Urothelium cell line (cell line): Measurements from ENCODE around the gene SPDYE18.
"Not testable (repeated sequence)": the region's sequence is repeated elsewhere in the genome, so short reads cannot be mapped to it uniquely, and the experiment has no call there.

Experiments
- DNase-seq: peaks from one replicate; pipeline ENCODE4 v3.0.0; 2011; ENCODE audit warnings: low spot score, mixed read lengths
- FAIRE-seq: peaks from 2 replicates; lab custom pipeline; 2011; peaks lifted over from hg19 to GRCh38; lab: Jason Lieb, UNC

Gene SPDYE18

DNA sequence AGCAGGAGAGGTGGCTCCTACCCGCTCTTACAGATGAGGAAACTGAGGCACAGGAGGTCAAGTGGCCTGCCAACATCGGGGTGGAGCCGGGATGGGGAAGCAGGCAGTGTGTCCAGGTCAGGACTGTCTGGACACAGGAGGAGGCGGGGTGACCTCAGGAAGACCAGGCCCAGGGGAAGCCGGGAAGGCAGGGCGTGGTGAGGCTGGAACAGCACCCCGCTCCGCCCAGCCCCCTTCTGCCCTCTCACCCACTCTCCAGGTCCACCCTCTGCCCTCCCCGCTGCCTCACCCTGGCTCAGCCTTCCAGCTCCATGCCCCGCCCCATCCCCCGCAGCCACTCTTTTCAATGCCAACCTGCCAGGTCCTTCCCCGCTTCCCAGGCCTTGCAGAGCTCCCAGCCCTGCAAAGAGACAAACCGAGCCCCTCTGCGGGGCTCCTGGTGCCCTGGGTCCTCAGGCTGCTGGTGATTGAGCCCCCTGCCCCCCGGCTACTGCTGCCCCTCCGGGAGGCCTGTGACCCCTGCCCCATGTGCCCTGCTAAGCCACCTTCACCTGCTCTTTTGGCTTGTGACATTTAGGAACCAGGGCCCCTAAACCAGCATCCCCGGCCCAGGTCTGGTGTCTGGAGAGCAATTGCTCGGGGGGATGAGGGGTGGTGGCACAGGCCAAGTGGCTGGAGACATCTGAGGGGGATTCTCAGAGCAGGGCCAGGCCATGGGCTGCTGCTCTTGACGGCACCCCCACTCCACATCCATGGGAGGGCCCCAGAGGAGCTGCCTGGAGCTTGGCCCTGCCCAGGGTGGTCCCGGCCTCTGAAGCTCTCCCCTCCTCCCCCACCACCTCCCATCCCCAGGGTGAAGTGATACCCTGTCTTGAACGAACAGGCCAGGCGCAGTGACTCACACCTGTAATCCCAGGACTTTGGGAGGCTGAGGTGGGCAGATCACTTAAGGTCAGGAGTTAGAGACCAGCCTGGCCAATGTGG lies 55.9 kb downstream of the SPDYE18 start:
- not testable (repeated sequence) for FAIRE-seq
- DNase-seq = peak; percentile 1

- not testable (repeated sequence) for FAIRE-seq, DNase-seq
These were observed 56.8 kb downstream of the SPDYE18 start for GRCh38 chr7:77005461-77006057.

DNA sequence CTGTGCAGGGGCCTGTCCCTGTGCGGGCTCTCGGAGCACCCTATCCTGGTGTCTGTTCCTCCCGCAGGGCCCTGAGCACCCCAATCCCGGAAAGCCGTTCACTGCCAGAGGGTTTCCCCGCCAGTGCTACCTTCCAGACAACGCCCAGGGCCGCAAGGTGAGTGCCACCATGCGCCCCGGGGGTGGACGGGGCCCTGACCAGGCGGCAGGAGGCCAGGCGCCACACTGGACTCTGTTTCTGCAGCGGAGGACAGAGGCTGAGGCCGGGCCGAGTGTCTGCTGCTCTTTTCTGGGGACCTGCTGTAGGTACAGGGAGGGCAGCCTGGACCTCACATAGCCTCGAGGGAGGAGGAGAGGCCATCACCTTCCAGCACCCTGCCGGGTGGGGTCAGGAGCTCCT lies 58.2 kb downstream of the SPDYE18 start:
- not testable (repeated sequence) for FAIRE-seq, DNase-seq

DNA sequence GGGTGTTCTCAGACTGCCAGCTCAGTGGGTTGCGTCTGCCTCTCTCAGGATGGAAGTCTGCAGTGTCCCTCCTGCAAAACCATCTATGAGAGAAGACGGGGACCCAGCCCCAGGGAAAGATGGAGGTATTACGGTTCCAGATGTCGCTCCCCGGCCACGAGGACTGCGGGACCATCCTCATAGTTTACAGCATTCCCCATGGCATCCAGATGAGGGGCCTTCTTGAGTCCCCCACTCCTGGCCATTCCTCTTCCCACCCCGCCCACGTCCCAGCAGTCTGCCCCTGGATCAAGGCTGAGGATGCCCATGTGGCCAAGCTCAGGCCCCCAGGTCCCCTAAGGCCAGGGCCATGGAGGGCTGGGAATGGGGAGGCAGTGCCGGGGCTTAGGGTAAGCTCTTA lies 59.1 kb downstream of the SPDYE18 start:
- DNase-seq, FAIRE-seq: not testable (repeated sequence)

DNA sequence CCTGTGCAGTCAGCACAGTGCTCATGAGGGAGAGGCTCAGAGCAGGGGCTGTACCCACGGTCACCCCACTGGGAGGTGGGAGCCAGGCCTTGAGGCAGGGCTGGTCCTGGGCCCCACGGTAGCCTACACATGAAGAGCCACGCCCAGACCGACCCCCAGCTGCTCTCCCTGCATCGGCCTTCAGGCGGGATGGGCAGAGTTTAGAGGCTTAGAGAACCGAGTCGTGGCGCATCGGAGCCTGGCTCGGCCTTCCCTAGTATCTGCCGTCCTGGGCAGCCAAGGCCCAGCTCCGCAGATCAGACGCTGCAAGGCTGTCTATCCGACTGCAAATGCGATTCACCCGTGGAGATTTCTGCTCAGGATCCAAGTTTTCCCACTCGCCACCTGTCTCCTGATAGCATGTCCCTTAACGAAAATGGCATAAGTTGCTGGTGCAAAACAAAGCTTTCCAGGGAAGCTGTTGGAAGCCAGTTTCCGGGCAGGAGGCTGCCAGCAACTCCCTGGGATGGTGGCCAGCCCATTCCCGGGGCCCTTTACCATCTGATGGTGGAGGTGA lies 59.6 kb downstream of the SPDYE18 start:
- FAIRE-seq, DNase-seq: not testable (repeated sequence)

DNA sequence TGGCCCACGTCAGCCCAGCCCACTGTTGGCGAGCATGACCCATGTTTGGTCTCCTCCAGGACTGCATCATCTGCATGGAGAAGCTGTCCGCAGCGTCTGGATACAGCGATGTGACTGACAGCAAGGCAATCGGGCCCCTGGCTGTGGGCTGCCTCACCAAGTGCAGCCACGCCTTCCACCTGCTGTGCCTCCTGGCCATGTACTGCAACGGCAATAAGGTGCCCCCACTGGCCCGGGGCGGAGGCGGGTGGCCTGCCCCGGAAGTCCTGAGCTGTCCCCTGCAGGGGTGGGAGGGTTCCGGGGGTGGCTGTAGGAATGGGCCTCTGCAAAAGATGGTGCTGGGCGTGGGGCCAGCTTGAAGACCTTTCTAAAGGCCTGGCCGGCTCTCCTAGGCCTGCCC lies 60.3 kb downstream of the SPDYE18 start:
- DNase-seq, FAIRE-seq: not testable (repeated sequence)
